K562 (cell line): ENCODE data around the gene OBSCN. TPM values are rescaled to one million over a fixed set of nuclear protein-coding genes. Genes with fewer than 3 reads are reported as not detected.

Experiments used
- BCLAF1 ChIP-seq, 2 experiments: fragments of 450-650 bp in 1 of 2; IDR thresholded peaks; 2 replicates each; pipeline ENCODE4 v1.6.1; 2011 to 2017; ENCODE audit warnings: low read depth in 2 of 2, antibody characterized with exemption in 1 of 2, borderline replicate concordance in 1 of 2, low read length in 1 of 2, mild to moderate bottlenecking in 1 of 2, mixed read lengths in 1 of 2; ENCODE audit not compliant: control insufficient read depth in 1 of 2
- BRD9 ChIP-seq: fragments of 450-650 bp; IDR thresholded peaks from 2 replicates; pipeline ENCODE4 v1.6.1; 2018; ENCODE audit warnings: low read depth; ENCODE audit not compliant: partially characterized antibody
- CC2D1A ChIP-seq: fragments of 450-650 bp; IDR thresholded peaks from 2 replicates; pipeline ENCODE4 v1.6.1; 2017; ENCODE audit warnings: mild to moderate bottlenecking
- CCNT2 ChIP-seq: IDR thresholded peaks from 2 replicates; pipeline ENCODE4 v1.6.1; 2011; ENCODE audit warnings: borderline replicate concordance, low read depth, mild to moderate bottlenecking, moderate library complexity, mixed read lengths, low read length; ENCODE audit not compliant: insufficient read length; ENCODE audit errors: extremely low read depth
- CHD2 ChIP-seq: IDR thresholded peaks from 2 replicates; pipeline ENCODE4 v1.6.1; 2011; ENCODE audit warnings: low read depth, low read length
- DPF2 ChIP-seq: fragments of 450-650 bp; IDR thresholded peaks from 2 replicates; pipeline ENCODE4 v1.6.1; 2016
- E2F4 ChIP-seq: sonication (generic); formaldehyde crosslinking; IDR thresholded peaks from 2 replicates; pipeline ENCODE4 v1.8.0; 2022; ENCODE audit warnings: mild to moderate bottlenecking, low read depth, missing genetic modification reagents
- GATAD2A ChIP-seq: fragments of 450-650 bp; IDR thresholded peaks from 2 replicates; pipeline ENCODE4 v1.6.1; 2017
- KDM4B ChIP-seq, 2 experiments: fragments of 450-650 bp in 1 of 2; sonication (generic) in 1 of 2; IDR thresholded peaks; 2 replicates each; pipeline ENCODE4 v1.6.1; 2016 to 2017; ENCODE audit warnings: borderline replicate concordance in 2 of 2, antibody characterized with exemption in 1 of 2, low read depth in 1 of 2, mild to moderate bottlenecking in 1 of 2
- PYGO2 ChIP-seq: fragments of 450-650 bp; IDR thresholded peaks from 2 replicates; pipeline ENCODE4 v1.6.1; 2016; ENCODE audit warnings: mild to moderate bottlenecking, missing genetic modification characterization, moderate library complexity, missing compliant biosample characterization
- RNF2 ChIP-seq: sonication (generic); IDR thresholded peaks from 2 replicates; pipeline ENCODE4 v1.6.1; 2016
- XRCC5 ChIP-seq: fragments of 200-400 bp; formaldehyde crosslinking; IDR thresholded peaks from 2 replicates; pipeline ENCODE4 v1.6.1; 2017; ENCODE audit warnings: low read depth, mild to moderate bottlenecking, low read length
- ZNF41 ChIP-seq: fragments of 250-450 bp; sonication (Bioruptor Pico); conservative IDR thresholded peaks from 2 replicates; pipeline ENCODE4 v1.4.0; 2020; ENCODE audit warnings: mild to moderate bottlenecking
- ZNF707 ChIP-seq: fragments of 250-450 bp; sonication (Bioruptor Pico); conservative IDR thresholded peaks from 2 replicates; pipeline ENCODE4 v1.8.0; 2022; ENCODE audit warnings: inconsistent platforms, mild to moderate bottlenecking, moderate library complexity
- polyA plus RNA-seq, 8 experiments: library from polyadenylated mRNA; depleted of rRNA in 4 of 8; stranded (reverse) in 5 of 8; unstranded in 3 of 8; fragments of >200 nt; fragmentation: Nextera tagmentation in 2 of 8; fragmentation: Illumina TruSeq in 1 of 8; extraction: Ambion mirVana in 2 of 8; extraction: Trizol in 1 of 8; gene quantifications; 2 replicates each; pipeline versions ENCODE4 v1.2.1 to v1.2.3, GENCODE V29; 2011 to 2014; ENCODE audit warnings: inconsistent platforms in 1 of 8, missing spikeins in 1 of 8
- total RNA-seq, 7 experiments: library from RNA; depleted of rRNA in 6 of 7; stranded (reverse); fragments of >200 nt in 6 of 7; fragmentation: Illumina TruSeq in 2 of 7; extraction: Trizol in 2 of 7; gene quantifications; 2 replicates each; pipeline versions ENCODE4 v1.2.1 to v1.2.3, GENCODE V29; 2011 to 2021; ENCODE audit warnings: low replicate concordance in 1 of 7
- TF ChIP-seq, protein P1 (sequence below): fragments of 250-450 bp; sonication (Bioruptor Pico); IDR thresholded peaks from 2 replicates; pipeline ENCODE4 v1.8.0; 2021; ENCODE audit warnings: moderate library complexity, mild to moderate bottlenecking, inconsistent platforms
- TF ChIP-seq, protein P2 (sequence below): fragments of 250-450 bp; sonication (Bioruptor Pico); IDR thresholded peaks from 2 replicates; pipeline ENCODE4 v1.8.0; 2022; ENCODE audit warnings: inconsistent platforms, mild to moderate bottlenecking, moderate library complexity, borderline replicate concordance
- TF ChIP-seq, protein P3 (sequence below): sonication (generic); formaldehyde crosslinking; IDR thresholded peaks from 2 replicates; pipeline ENCODE4 v1.8.1; 2023; ENCODE audit warnings: mild to moderate bottlenecking, missing genetic modification reagents

The OBSCN gene
- total and polyA plus RNA-seq, 9 of the 15 experiments (the other 6 are each of a cell fraction or from before 2014, with no cell fraction given): 0.18 to 19.7 (median 3.6) TPM

DNA sequence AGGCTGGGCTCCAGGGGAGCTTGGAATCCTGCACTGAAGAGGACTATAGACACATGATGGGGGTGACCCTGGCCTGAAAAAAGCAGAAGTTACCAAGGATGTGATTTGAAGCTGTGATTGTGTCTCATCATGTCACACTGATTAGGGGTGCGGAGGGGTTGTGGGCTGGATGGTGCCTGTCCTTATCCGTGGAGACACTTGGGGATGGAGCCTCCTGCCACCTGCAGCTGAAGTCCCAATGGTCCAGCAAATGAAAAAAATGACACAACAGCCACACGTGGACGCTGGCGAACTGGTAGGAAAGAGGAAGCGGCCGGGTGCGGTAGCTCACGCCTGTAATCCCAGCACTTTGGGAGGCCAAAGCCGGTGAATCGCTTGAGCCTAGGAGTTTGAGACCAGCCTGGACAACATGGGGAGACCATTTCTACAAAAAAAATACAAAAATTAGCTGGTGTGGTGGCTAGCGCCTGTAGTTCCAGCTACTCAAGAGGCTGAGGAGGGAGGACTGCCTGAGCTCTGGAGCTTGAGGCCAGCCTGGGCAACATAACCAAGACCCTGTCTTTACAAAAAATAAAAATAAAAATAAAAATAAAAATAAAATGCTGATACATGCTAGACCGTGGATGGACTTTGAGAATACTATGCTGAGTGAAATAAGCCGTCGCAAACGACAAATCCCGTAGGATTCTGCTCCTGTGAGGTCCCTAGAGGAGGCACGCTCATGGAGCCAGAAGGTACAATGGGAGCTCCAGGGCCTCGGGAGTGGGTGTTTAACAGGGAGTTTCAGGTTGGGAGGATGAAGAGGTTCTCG is 43.1 kb upstream of the OBSCN start (continued):
- TF ChIP-seq KDM4B (IDR thresholded peaks at IDR 0.05; ENCODE audit: borderline replicate concordance in 2 of 2, low read depth in 1 of 2) (peak in 1 of 2 experiments; percentile 27; a peak in 1 of 4 replicates), ZNF41 (no peak), PYGO2 (tag) (peak; percentile 31; the same call in 1 of the 2 replicates), BCLAF1 (IDR thresholded peaks at IDR 0.05; ENCODE audit: borderline replicate concordance in 1 of 2, control insufficient read depth in 1 of 2, low read depth in 2 of 2, low read length in 1 of 2) (no peak), CHD2 (no peak), ZNF707 (CRISPR knock-in tag) (no peak), XRCC5 (no peak), BRD9 (no peak), RNF2 (no peak; the same call in 1 of the 2 replicates), CC2D1A (0 out of 2 replicates have a peak, but pooled peaks have one; percentile 2), CCNT2 (peak; percentile 65), GATAD2A (no peak), DPF2 (peak; percentile 36), E2F4 (CRISPR knock-in tag) (no peak)
- TF ChIP-seq, protein P1, sequence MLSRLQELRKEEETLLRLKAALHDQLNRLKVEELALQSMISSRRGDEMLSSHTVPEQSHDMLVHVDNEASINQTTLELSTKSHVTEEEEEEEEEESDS (CRISPR knock-in tag): no peak
- TF ChIP-seq, protein P2, sequence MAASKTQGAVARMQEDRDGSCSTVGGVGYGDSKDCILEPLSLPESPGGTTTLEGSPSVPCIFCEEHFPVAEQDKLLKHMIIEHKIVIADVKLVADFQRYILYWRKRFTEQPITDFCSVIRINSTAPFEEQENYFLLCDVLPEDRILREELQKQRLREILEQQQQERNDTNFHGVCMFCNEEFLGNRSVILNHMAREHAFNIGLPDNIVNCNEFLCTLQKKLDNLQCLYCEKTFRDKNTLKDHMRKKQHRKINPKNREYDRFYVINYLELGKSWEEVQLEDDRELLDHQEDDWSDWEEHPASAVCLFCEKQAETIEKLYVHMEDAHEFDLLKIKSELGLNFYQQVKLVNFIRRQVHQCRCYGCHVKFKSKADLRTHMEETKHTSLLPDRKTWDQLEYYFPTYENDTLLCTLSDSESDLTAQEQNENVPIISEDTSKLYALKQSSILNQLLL (CRISPR knock-in tag): no peak
- TF ChIP-seq, protein P3, sequence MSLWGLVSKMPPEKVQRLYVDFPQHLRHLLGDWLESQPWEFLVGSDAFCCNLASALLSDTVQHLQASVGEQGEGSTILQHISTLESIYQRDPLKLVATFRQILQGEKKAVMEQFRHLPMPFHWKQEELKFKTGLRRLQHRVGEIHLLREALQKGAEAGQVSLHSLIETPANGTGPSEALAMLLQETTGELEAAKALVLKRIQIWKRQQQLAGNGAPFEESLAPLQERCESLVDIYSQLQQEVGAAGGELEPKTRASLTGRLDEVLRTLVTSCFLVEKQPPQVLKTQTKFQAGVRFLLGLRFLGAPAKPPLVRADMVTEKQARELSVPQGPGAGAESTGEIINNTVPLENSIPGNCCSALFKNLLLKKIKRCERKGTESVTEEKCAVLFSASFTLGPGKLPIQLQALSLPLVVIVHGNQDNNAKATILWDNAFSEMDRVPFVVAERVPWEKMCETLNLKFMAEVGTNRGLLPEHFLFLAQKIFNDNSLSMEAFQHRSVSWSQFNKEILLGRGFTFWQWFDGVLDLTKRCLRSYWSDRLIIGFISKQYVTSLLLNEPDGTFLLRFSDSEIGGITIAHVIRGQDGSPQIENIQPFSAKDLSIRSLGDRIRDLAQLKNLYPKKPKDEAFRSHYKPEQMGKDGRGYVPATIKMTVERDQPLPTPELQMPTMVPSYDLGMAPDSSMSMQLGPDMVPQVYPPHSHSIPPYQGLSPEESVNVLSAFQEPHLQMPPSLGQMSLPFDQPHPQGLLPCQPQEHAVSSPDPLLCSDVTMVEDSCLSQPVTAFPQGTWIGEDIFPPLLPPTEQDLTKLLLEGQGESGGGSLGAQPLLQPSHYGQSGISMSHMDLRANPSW (CRISPR knock-in tag): no peak
